Islet precursor cell (in vitro differentiated cells): ENCODE measurements around the gene CBX4.

Source experiments
- DNase-seq: peaks from one replicate; pipeline ENCODE4 v3.0.0-alpha.2; 2018

CBX4 gene

DNA sequence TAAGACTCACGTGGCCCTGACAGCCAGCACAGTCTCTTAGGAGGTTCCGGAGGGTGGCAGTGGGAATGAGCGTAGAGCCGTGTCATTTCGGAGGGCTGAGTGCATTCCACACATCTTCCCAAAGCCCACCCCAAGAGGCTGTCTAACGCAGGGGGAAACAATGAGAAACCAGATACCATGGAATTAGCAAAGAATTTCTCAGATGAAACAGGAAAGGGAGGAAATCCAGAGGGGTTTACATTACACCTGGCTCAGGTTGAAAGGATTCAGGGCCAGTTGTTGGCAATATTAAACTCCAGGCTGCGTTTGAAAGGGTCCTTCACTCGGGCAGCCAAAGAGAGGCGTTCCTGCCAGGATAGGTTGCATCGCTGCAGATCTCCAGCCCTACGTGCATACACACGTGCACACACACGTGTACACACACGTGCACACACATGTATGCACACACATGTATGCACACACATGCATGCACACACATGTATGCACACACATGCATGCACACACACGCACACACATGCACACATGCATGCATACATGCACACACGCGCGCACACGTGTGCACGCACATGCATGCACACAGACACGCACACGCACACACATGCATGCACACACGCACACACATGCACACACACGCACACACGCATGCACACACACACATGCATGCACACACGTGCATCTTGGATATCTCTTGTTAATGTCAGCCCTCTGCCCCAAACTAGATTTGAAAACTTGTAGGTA is 12.2 kb downstream of the CBX4 start:
- no peak for DNase-seq

- DNase-seq = no peak
These were observed 13.0 kb downstream of the CBX4 start for GRCh38 chr17:79826204-79826680.

DNA sequence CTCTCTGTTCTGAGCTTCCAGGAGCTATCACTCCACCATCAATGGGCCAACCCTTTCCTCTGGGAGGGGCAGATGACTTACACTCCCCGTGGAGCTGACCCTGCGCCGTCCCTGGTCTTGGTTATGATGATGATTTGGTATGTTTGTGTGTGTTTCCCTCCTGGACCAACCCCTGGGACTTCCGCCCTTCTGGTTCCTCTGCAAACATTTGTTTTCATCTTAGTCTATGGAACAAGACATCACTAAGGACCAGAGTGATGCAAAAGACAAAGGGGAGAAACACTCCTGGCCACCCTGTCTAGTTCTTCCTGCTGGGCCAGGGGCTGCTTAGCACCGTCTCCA is 13.7 kb downstream of the CBX4 start:
- DNase-seq = no peak

GRCh38 chr17:79824893-79825579 is 14.2 kb downstream of the CBX4 start:
- no peak for DNase-seq

DNA sequence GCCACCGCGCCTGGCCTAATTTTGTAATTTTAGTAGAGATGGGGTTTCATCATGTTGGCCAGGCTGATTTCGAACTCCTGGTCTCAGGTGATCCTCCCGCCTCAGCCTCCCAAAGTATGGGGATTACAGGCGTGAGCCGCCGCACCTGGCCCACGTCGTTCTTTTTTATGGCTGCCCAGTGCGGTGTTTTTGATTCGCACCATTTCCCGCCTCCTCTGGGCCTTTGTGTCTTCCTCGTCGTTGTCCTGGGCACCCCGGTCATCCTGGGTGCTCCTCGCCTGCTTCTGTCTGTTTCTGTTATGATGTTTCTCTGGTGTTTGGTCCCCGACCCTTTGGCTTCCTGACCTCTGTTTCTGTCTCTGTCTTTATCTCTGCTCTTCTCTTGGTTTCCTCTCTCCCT is 15.0 kb downstream of the CBX4 start:
- no peak for DNase-seq

DNA sequence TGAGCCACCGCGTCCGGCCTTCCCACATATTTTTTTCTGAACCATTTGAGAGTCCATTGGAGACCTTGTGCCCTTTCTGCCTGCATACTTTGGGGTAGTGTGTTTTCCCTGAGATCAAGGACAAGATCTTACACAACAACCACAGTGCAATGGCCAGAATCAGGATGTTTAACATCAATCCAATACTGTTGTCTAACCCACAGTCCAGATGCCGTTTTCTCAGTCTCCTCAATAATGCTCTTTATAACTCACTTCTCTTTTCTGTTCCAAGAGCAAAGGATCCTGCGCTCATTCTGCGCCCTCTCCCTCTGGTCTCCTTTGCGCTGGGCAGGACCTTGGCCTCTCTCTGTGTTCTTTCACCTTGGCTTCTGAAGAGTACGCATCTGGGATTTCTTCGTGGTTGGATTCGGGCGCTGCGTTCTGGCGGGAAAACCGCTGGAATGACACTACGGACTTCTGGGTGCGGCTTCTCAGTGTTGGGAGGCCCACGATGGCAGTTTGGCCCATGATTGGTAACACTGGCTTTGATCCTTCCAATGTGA is 16.6 kb downstream of the CBX4 start:
- no peak for DNase-seq

GRCh38 chr17:79821331-79822095 is 17.7 kb downstream of the CBX4 start:
- no peak for DNase-seq

GRCh38 chr17:79820959-79821330 is 18.3 kb downstream of the CBX4 start:
- DNase-seq = no peak

- no peak for DNase-seq
These were observed 19.5 kb downstream of the CBX4 start for GRCh38 chr17:79819534-79820276.

- no peak for DNase-seq
These were observed 20.2 kb downstream of the CBX4 start for GRCh38 chr17:79819085-79819484.

- DNase-seq = no peak
These were observed 21.0 kb downstream of the CBX4 start for GRCh38 chr17:79818026-79818758.

- peak; percentile 48 for DNase-seq
These were observed 23.3 kb downstream of the CBX4 start for GRCh38 chr17:79815836-79816461.

DNA sequence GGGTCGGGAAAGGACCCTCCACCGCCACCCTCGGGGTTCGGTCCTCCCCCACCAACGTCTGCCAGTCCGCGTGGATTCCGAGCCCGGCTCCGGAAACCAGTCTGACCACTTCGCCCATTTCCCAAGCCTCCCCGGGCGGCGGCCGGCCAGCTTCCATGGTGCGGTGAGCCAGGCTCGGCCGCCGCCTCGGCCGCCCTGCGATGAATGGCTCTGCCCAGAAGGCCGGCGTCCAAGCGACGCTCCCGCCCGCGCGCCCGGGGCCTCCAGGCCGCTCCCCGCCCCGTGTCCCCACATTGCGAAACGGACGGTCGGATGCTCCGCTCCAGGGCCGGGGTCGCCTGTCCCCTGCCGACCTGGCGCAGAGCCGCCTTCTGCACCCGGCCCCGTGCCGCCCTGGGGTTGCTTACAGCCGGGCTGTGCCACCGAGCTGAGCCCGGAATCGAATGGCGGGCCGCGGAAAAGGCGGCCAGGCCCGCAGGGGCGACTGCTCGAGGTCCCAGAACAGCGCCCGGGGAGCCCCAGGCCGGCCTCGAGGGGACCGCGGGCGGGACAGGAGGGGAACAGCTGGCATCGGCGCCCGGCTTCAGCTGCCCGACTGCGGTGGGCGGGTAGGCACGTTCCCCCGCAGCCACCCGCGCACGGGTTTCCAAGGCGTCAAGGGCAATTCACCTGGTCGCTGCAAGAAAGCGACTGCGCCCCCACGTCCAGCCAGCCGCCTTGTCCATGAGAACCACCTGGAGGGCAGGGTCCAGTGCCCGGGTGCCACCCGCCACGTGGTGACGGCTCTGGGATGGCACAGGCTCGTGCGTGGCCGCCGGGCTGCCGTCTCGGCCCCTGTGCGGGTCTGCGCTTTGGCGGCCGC is 24.0 kb downstream of the CBX4 start:
- DNase-seq = peak; percentile 81

GRCh38 chr17:79814127-79814973 is 24.9 kb downstream of the CBX4 start:
- peak; percentile 54 for DNase-seq

GRCh38 chr17:79813297-79814126 is 25.7 kb downstream of the CBX4 start:
- DNase-seq = peak; percentile 63

DNA sequence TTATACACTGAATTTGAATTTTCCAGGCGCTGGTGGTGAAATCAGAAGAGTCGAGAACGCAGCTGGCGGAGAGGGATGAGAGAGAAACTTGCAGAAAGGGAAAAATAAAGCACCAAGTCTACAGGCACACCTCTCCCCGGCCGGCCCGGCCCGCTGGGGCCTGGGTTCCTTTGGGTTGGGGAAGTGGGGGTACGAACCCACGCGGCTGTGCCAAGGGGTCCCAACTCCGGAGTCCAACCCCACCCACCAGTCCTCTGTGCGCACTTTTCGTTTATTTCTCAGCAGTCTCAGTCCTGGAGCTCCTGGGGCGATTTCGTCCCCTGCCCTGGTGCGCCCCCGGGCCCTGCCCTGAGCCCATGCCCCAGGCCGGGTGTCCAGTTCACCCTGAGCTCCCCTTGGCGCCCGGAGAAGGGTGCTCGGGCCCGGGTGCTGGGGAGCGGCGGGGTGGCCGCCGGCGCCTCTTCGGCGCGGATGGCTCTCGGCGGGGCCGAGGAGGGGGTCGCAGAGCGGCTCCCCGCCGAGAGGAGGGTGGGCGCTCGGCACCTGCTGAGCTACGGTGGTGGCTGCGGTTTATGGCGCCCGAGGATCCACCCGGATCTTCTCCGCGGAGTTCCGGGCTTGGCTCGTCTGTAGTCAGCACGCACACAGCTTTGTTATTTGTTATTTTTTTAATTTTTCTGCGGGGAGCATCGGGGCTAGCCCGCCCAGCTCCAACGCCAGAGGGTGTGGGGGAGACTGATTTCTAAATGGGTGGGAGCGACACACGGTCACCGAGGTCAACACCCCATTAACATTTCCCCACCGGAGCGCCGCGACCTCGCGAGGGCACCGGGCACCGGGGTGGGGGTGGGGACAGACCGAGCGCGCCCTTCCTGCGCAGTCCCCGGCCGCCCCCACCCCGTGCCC is 26.6 kb downstream of the CBX4 start:
- DNase-seq = peak; percentile 57

- peak; percentile 54 for DNase-seq
These were observed 27.3 kb downstream of the CBX4 start for GRCh38 chr17:79811868-79812352.
